Activated CD4-positive, alpha-beta T cell treated with anti-CD3 and anti-CD28 coated beads, Interleukin-2, amount 50 U/mL, for 24 hours (primary cell): ENCODE results near the gene WIPF1.

Experiments used
- DNase-seq, 2 donors: peaks; one replicate each; pipeline ENCODE4 v3.0.0-alpha.2; 2020; ENCODE audit warnings: low read depth in 1 of 2, low spot score in 1 of 2

The WIPF1 gene

DNA sequence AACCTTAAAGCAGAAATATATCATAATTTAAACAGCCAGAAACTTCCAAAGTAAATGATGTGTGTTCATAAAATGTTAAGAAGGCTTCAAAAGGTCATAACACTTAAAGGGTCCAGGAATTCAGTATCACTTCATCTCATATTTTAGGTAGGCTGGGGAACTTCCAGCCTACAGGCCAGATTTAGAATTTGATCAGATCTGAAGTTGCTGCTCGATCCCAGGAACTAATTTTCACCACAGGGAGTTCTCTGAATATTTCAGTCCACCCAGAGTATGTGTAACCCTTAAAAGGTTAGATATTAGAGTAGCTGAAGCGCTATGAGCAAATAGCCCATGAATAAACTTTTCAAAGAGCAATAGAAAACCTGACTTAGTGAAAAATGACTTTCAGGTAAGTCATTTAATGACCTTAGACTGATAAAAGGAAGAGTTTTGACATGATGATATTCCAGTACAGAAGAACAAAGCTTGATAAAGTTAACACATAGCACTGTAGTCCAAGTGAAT lies 1.7 kb downstream of the WIPF1 start:
- DNase-seq: no peak

DNA sequence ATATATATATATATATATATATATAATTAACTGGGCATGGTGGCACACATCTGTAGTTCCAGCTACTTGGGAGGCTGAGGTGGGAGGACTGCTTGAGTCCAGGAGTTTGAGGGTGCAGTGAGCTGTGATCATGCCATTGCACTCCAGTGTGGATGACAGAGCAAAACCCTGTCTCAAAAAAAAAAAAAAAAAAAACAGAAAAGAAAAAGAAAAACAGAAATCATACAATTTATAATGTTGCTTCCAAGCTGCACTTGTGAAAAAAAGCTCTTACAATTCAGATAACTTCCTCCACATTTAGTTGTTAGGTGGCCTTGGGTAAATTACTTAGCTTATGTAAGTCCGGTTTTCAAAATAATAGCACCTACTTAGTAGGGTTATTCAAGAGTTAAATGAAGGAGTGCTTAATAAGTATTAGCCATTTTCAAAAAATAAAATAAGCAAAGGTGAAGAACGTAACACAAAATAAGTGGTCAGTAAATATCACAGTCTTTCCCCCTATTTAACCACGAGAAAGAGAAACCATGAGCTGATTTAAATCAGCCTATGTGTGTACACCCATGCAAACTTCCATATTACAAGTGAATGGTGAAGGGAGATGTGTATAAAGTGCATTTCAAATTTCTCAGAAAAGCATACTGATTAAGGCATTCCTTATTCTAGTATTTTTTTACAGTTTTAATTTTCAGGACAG lies 2.3 kb downstream of the WIPF1 start:
- no peak for DNase-seq

DNA sequence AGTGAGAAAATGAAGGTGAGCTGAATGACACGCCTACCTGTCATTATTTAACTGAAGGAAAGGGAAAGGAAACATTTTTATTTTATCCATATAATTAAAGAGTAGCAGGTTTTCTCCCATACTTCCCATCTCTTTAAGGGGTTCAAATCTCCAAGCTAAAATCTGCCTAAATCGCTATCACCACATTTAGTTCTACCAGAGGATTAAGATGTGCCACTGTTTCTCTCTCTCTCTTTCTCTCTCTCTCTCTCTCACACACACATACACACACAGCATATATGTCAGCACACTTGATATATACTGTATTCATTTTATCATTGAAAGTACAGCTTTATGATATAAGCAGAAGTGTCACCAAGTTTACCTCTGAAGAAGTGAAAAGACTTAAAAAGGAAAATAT lies 3.1 kb downstream of the WIPF1 start:
- no peak for DNase-seq

DNA sequence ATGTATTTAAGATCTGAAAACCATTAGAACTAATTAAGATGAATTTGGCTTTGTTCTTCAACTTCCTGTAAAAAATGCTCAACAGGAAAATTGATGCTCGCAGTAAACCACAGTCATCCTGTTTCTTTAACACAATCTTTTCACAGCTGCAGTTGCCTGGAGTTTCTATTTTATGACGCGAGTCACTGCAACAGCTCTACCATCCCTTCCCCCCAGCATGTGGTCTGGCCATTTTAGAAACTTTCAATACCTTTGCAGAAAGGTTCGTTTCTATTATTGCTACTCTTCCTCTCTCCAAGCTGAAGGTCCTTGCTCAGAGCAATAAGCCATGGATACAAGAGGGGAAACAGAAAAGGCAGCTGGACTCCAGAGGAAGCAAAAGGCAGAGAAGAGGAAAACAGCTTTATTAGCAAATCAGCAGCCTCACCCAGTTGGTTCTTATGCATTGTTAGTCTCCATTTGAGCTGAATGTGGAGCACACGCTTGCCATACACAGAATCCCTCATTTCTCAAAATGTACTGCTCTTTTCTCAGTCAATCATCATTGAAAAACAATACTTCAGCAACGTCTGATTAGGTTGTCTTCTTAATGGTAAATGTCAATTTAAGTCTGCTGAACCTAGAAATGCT lies 3.9 kb downstream of the WIPF1 start:
- DNase-seq: peak in 1 of 2 donors; percentile 68

- no peak for DNase-seq
Observed at GRCh38 chr2:174593041-174593440, 4.6 kb downstream of the WIPF1 start.

GRCh38 chr2:174591740-174592139 lies 5.9 kb downstream of the WIPF1 start:
- no peak for DNase-seq

GRCh38 chr2:174590928-174591648 lies 6.5 kb downstream of the WIPF1 start:
- DNase-seq: no peak

GRCh38 chr2:174590346-174590745 lies 7.3 kb downstream of the WIPF1 start:
- DNase-seq: no peak

GRCh38 chr2:174589334-174589733 lies 8.3 kb downstream of the WIPF1 start:
- no peak for DNase-seq

DNA sequence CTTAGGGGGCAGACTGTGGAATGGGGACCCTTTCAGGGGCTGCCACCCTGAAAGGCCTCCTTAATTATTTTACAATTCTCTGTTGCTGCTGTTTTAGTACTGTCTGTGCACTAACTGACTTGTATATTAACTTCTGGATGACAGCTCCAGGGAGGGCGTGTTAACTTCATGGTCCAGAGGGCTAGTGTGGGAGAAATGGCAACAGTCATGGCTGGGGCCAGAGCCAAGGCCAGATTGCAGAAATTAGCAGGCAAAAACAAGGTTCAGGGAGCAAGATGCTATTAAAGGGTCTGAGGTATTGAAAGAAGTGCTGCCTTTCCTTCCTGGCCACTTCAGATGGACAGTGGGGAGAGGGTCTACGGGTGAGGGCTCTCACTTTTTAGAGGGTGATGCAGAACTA lies 9.1 kb downstream of the WIPF1 start:
- no peak for DNase-seq

DNA sequence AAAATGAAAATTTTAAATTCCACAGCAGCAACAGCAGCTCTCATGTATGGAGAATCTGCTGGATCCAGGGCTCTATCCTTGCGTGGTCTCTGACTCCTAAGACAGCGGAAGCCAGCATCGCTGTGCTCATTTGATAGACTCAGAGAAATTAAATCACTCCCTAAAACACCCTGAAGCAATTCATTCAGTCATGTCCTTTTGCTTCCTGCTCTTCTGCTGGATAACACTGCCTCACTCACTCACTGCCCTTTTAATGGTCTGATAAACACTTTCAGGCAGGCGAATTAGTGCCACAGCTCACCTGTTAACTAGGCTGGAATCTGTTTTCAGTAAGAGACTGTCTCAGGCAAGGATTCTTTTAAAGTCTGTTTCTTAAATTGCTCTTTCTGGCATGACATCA lies 10.0 kb downstream of the WIPF1 start:
- no peak for DNase-seq

DNA sequence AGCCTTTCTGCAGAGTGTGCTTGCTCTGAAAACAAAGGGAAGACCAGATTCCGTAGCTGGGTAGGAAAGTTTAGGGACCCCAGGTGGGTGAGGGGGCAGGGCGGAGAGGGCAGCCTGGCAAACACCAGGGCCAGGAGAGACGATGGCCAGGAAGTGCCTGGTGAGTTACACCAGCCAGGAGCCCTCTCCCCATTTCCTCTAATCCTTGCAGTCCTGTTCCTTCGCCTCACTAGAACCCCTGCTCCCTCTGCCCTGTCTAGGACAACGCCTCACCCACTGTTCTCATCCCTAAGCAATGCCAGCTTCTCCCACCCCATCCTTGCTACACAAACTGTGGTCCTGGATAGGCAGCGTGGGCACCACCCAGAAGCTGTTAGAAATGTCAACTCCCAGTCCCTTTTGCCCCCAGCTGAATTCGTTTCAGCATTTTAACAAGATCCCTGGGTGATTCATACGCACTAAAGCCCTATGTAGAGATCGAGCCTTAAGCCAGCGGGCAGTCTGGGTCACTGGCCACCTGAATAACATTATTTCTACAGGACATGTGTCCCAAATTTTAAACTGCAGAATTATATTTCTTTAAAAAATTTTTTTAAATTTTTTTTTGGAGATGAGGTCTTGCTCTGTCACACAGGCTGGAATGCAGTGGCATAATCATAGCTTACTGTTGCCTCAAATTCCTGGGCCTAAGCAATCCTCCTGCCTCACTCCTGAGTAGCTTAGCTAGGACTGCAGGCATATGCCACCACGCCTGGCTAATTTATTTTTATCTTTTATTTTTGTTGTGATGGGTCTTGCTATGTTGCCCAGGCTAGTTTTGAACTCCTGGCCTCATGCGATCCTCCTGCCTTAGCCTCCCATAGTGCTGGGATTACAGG lies 10.9 kb downstream of the WIPF1 start:
- no peak for DNase-seq

DNA sequence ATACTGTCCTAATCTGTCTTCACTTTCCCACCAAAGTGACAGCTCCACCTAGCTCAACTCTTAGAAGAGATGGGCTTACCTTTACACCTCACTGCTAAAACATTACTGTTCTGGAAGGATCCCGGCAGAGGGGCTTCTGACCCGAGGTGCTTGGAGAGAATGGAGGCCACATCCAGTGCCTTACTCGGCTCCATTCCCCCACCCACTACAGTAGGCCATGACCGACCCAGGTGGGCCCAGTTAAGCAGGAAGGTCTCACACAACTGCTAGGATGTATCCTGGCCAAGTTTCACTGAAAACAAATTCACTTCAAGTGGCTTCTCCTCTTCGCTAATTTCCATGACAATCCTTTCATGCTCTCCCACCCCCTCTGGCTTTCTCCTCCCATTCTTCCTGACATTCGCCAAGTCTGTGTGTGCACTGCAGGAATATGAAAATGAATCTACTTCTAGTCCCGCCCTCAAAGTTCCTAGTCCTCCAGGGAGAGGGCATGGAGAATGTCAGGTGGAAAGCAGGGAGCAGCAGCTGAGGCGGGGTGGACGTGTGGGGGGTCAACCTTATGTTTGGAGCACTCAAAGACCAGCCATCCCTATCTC lies 11.8 kb downstream of the WIPF1 start:
- DNase-seq: no peak

DNA sequence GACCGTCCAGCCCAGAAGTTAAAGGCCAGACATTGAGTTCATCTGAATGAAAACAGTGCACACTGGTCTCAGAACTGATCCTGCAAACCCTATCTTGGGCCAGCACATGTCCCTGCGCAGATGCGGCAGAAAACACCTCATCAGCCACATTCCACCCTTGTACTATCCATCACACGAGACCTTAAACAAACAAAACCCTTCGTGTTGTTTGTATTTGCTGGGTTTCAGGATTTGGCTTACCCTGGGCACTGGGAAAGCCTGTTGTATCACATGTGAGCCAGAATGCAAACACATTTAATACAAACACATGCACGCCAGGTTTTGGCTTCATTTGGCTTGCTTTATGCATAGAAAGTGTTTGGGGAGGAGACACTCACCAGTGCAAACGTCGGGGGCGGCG lies 12.5 kb downstream of the WIPF1 start:
- no peak for DNase-seq

DNA sequence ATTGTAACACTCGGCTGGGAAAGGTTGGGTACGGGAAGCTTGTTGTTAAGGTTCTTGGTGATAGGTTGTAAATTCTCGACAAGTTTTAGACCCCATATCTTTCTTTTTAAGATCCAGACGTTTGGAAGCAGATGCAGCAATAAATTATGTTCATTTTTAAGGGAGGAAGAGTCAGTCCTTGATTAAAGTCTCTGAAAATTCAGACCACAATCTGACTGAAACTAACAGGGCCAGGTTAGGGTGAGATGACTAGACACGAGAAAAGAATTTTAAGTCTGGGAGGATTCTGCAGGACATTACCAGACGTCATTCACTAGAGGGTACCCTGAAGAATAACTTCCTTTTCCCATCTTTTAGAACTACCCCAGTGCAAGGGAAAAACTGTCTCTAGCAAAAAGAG lies 16.1 kb downstream of the WIPF1 start:
- no peak for DNase-seq

GRCh38 chr2:174580951-174581350 lies 16.7 kb downstream of the WIPF1 start:
- DNase-seq: no peak

GRCh38 chr2:174577967-174578589 lies 19.5 kb downstream of the WIPF1 start:
- DNase-seq: peak in 1 of 2 donors; percentile 55

GRCh38 chr2:174575124-174575776 lies 22.4 kb downstream of the WIPF1 start:
- DNase-seq: no peak

- DNase-seq: no peak
Observed at GRCh38 chr2:174574657-174575056, 22.9 kb downstream of the WIPF1 start.

GRCh38 chr2:174573621-174574081 lies 24.0 kb downstream of the WIPF1 start:
- DNase-seq: no peak
